ENCODE measurements around the gene HCFC1R1.

DNA sequence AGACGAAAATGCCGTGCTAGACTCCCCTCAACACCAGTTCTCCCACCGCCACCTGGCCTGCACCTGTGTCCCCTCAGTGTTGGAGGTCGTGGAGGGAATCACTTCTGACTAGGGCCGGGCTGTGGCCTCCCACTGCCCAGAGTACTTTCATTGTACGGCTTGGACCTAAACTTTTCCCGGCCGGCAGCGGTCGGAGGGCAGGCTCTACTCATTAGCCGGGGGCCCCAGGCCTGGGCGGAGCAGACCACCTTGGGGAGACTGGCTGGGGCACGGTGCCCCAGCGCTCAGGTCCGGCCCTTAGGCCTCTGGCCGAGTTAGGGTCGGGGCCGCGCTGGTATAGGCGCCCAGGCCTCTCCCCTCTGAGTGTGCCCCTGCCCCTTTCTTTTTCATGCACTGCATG is 6.4 kb downstream of the HCFC1R1 start:
- TF ChIP-seq, protein P1, sequence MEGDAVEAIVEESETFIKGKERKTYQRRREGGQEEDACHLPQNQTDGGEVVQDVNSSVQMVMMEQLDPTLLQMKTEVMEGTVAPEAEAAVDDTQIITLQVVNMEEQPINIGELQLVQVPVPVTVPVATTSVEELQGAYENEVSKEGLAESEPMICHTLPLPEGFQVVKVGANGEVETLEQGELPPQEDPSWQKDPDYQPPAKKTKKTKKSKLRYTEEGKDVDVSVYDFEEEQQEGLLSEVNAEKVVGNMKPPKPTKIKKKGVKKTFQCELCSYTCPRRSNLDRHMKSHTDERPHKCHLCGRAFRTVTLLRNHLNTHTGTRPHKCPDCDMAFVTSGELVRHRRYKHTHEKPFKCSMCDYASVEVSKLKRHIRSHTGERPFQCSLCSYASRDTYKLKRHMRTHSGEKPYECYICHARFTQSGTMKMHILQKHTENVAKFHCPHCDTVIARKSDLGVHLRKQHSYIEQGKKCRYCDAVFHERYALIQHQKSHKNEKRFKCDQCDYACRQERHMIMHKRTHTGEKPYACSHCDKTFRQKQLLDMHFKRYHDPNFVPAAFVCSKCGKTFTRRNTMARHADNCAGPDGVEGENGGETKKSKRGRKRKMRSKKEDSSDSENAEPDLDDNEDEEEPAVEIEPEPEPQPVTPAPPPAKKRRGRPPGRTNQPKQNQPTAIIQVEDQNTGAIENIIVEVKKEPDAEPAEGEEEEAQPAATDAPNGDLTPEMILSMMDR (conservative IDR thresholded peaks at IDR 0.05; ENCODE audit: low read depth in 2 of 2): no peak
- TF ChIP-seq EZH2 (IDR thresholded peaks at IDR 0.05; ENCODE audit: low read depth, unreplicated experiment) (no peak), POLR2AphosphoS5 (IDR thresholded peaks at IDR 0.05; ENCODE audit: low read depth) (no peak)

Measured in GM23338 (cell line).